GM15510 (cell line): Measurements from ENCODE around the gene DOCK9.

ENCODE experiments used
- POLR2A ChIP-seq: IDR thresholded peaks from 3 replicates; pipeline ENCODE4 v1.6.1; 2011; ENCODE audit warnings: borderline replicate concordance; ENCODE audit not compliant: insufficient read length; ENCODE audit errors: extremely low read depth

Gene DOCK9

DNA sequence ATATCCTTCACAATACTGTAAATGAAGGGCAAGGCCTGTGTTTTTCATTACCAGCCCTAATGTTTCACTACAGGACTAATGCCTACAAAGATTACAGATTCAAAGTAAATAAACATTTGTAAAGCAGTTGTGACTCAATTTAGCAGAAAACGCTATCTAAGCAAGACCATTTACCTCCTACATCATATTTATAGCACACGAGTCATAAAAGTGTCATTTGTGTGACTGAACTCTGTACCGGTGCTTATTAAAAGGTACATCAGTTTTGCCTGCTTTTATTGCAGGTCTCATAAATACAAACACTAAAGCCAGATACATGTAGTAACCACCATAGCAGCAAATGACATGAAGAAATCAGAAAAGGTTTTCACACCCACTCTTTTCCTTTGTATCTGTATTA, 163.9 kb downstream of the DOCK9 start:
- no peak for TF ChIP-seq POLR2A

DNA sequence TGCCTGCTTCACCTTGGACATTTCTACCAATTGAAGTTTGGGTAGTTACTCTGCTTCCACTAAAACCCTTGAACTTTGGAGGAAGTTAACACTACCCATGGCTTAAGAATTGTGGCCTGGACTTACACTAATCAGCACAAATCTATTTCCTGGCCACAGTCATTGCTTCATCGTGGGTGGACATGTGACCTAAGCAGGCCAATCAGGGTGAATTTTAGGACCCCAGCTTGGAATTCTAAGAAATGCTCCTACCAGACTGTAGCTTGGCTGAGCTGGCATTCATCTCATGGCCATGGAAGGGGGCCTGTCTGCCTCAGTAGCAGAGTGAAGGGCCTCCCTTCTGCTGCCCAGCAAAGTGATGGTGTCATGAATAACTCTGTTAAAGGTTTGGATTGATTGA, 167.1 kb downstream of the DOCK9 start:
- no peak for TF ChIP-seq POLR2A

DNA sequence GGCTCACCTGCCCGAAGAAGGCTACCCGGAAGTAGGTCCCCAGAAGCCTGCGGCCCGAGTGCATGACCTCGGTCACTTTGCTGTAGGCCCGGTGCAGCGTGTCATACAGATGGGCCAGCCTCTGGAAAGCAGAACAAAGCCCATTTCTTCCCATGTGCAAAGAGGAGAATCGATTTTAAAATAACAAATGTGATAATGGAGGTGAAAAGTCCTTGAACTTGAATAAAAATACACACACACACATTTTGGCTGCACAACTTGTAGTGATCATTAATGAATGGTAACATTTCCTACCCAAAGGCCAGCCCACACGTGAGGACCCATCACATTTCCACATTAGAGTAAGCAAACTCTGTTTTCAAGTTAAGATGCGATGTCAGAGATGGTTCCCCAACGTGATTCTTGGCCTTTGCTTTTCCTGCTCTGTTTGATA, 168.5 kb downstream of the DOCK9 start:
- no peak for TF ChIP-seq POLR2A

DNA sequence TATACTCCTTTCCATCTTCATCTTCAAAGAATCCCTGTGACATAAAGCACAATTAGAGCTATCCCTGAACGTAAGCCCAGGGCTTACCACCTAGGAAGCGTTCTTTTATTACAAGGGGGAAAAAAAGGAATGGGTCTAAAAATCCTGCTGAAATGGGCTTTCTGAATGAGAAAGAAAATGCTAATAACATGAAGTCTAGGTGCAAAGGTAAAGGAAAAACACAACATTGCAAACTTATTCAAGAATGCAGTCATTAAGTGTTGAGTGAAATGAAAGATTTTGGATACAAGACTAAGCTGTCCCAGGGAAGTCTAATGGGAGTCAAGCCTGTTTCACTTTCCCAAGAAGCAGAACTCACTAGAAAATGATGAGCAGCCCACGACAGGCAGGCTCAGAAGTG, 170.1 kb downstream of the DOCK9 start:
- TF ChIP-seq POLR2A, result no peak

DNA sequence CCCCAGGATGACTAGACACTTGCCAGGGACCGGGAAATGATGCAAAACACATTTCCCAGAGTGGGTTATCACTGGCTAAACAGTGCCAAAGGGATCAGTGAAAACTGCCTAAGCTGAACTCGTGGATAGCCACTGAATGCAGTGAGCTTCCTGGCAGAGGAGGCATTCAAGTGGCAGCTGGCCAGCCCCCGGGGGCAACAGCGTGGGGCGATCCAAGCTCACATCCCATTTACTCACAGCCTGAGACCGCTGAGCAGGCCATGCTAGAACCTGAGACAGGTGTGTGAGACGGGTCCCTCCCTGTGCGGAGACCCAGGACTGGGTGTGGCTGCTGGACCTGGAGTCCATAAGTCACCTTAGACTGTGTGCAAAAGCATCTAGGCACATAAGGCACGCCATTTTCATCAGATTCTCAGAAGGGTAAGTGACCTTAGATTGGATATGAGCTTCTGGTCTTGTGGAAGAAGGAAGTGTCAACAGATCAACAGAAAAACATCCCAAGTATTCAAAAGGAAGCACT, 173.5 kb downstream of the DOCK9 start:
- no peak for TF ChIP-seq POLR2A

DNA sequence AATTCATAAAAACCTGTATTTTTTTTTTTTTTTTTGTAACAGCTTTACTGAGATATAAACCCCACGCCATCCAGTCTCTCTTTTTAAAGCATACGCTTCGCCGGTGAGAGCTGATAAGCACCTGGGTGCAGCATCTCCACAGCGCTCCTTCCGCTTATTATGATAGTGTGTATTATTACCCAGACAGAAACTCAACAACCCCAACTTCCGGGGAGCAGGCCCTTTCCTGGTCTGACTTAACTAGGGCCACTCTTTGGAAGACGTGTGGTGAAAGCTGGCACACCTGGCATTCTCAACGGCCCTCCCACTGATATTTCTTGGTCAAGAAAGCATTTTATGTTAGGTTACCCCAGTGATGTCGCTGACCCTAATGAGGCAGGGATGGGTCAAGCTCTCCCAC, 173.9 kb downstream of the DOCK9 start:
- no peak for TF ChIP-seq POLR2A

DNA sequence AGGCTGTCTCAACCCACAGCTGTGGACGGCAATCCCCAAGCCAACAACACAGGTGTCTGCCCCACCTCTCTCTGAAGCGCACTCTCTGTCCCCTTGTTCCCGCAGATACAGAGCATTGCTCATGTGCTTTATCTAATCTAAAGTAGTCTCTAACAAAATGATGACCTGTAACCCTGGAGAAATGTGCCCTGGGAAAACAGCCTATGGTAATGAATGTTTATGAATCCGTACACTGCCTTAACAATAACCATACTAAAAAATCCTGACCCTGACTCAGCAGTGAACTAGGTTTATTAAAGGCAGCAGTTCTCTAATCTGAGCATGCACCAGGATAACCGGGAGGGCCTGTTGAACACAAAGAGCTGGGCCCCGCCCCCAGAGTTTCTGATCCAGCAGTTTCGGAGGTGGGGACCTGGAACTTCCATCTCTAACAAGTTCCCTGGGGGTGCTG, 174.7 kb downstream of the DOCK9 start:
- TF ChIP-seq POLR2A, result no peak

DNA sequence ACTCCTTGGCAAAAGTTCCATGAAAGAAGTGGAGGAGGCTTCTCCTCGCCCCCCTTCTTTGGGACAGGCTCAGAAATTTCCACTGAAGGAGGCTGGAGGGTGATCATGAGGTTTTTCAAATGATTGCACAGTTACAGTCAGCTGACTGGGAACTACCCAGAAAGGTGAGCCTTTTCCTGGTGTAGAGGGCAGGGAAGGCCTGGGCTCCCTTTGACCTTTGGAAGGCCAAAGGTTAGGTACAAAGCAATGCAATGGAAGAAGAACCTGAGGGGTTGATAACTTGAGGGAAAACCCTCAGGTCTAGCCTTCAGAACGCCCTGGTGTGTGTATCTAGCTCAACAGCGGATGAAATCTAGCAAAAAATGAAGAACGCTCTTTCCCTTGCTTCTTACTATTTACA, 175.3 kb downstream of the DOCK9 start:
- no peak for TF ChIP-seq POLR2A

DNA sequence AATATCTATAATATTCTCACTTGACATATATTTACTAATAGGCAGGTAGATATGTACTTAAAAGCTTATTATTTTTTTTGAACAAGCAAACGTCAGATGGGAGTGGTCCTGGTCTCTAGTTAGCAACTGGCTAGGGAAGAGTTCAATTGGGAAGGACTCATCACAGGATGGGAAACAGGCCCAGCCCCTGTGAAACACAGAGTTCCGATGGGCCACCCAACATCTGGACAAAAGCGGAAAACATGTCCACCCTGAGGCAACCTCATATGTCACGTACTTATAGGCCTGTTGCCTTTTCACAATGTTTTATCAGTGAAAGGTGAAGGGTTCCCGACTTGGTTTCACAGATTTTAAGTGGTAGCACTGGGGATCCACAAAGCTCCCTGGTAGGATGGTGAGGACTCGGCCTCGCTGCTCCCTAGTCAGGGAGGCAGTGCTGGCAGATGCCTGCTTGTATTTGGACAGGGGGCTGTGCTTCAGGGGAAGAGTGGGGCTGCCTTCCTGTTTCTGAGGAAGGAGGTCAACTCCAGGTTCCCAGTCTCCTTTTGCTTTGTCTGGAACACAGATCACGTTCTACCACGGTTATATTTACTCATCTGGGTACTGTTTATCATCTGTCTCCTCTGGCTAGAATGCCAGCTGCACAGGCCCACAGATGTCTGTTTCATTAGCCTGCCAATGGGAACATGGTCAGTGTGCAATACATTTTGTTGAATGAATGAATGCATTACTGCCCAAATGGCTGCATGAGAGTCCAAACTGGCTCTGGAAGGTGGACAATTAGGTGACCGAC, 176.0 kb downstream of the DOCK9 start:
- TF ChIP-seq POLR2A, result no peak

DNA sequence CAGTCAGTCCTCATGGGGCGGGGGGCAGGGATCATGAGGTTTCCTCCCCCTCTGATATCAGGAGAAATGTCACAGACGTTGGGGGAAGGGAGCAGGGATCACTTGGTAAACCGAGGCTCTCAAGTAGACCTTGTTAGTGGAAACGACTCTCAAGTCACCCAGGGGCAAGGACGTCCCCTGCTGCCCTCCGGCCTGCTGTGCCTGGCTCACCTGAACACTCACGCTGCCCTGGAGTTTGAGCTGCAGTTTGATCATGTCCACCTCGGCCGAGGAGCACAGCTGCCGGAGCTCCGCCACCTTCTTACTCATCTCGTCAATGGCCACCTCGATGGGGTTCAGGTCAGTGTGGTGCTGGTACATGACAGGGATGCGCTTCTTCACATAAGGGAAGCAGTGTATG, 177.8 kb downstream of the DOCK9 start:
- TF ChIP-seq POLR2A, result no peak

DNA sequence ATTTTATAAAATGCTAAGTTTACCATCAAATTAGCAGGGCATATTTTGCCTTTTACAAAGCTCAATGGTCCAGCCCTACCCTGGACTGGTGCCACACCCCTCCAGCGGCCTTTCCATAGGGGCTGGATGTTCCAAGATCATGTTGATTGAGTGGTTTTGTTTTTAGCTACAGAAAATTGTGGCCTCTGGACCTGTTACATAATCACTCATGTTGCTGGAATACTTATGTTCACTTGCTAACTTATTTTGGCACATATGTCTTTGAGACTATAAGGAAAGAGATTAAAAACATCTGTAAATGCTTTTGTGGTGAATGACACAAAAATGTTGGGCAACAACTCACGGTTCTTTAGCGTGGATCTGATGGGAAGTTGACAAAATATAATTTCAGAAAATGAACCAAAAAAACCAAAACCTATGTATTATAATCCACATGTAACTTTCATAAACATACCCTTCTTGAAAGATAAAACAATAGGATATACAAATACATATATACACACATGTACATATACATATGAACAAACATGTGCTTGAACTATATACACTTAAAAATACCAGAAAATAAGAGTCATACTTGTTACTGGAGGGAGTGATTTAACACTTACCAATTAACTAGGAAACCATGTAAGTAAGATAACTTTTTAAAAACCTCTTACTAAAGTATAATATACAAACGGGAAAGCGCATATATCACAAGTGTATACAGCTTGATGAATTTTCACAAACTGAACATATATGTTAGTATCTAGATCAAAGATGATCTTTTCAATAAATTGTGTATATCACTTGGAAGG, 178.8 kb downstream of the DOCK9 start:
- TF ChIP-seq POLR2A, result no peak

DNA sequence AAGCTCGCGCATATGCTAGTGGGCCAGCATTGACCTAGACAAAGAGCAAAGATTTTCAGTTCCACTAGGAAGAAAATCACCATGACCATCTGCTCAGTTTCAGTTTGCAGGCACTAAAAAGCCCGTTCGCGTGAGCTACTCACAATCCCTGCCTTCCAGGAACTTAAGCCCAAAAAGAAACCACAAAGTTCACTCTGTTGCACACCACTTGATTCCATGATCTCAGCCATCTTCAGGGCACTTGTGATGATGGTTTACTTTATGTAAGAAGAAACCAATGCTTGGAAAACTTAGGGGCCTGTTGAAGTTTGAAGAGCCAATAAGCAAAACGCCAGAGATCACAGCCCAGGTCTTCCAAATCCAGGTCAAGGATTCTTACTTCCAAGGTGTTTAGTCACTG, 180.4 kb downstream of the DOCK9 start:
- no peak for TF ChIP-seq POLR2A

DNA sequence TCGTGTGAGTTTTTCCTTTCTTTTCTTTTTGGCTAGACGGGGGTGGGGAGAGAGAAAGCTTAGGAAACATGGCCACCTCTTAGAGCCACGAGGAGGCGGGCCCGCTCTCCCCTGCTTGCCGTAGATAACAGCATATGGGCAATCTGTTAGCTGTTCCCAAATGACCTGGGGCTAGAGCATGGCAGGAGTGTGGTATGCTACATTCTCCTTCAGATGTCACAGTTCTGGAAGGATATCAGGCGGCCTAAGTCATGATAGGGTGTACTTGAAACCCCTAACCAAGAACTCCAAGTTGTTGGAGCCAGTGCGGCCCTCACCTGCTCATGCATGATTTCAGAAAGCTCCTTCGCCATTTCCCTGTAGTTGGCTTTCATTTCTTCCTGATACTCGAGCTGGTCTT, 181.1 kb downstream of the DOCK9 start:
- no peak for TF ChIP-seq POLR2A

DNA sequence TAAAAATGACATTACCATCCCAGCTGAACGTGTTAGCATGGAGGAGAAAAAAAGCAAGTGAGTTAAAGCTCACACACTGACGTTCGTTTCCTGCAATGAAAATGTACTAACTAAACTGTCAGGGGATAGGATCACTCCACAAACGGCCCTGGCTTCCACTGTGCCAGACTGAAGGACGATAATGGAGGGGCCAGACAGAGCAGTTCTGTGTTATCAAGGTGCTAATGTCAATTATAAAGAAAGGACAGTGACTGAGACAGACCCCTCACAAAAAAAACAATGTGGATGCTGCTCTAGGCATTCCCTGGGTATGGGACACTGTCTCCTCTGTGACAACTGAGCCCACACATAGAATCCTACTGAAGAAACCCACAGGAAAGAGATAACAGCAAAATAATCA, 181.7 kb downstream of the DOCK9 start:
- no peak for TF ChIP-seq POLR2A

DNA sequence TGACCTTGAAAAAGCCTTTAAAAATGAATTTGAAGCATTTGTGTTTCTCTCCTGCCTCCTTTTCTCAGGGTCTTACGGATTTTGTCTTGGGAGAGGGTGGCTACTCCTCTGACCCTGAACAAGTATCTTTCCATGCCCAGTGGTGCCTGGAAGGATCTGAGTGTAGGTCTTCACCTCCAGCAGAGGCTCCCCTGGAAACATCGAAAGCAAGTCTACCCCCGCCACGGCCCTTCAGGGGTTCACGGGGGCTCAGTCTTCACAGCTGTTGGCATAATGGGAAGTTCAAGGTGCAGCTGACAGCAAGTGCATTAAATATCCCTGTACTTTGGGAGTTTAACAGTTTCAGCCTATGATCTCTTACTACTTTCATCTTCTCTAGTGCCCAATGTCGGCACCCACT, 182.6 kb downstream of the DOCK9 start:
- no peak for TF ChIP-seq POLR2A

DNA sequence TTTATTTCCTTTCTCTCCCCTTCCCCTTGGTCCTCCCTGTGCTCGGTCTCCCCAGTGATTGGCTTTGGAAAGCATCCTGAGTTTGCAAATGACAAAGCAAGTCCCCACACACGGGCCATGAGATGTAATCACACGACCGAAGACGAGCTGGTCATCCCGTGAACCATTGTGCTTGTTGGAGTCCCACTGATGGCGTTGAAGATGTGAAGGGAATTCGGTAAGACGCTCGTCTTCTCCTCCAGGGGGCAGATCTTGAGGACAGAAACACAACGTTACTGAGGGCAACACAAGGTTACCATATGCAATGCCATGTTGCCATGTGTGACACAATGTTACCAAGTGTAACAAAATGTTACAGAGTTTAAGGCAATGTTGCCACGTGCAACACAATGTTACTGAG, 183.4 kb downstream of the DOCK9 start:
- TF ChIP-seq POLR2A, result no peak
